ENCODE results near the gene SECTM1. TPM values are rescaled to one million over a fixed set of nuclear protein-coding genes. Genes with fewer than 3 reads are reported as not detected.
A peak's percentile ranks its signal among the peaks of the same experiment; 100 is the strongest.

Gene SECTM1
- total and polyA plus RNA-seq, 9 of the 15 experiments (the other 6 are each of a cell fraction or from before 2014, with no cell fraction given) = 0.11 to 0.46 (median 0.18) TPM; not detected in 6

- TF ChIP-seq STAT5A (IDR thresholded peaks at IDR 0.05; ENCODE audit: borderline replicate concordance, low read length) = 0 out of 2 replicates have a peak, but pooled peaks have one; percentile 11
- TF ChIP-seq FUS (optimal IDR thresholded peaks at IDR 0.05; ENCODE audit: low read depth, low read length) = no peak
- TF ChIP-seq ZFP1 (CRISPR knock-in tag; IDR thresholded peaks at IDR 0.05) = no peak
- TF ChIP-seq TFAP4 (CRISPR knock-in tag; IDR thresholded peaks at IDR 0.05; ENCODE audit: borderline replicate concordance) = peak; percentile 87
- TF ChIP-seq, protein P1, sequence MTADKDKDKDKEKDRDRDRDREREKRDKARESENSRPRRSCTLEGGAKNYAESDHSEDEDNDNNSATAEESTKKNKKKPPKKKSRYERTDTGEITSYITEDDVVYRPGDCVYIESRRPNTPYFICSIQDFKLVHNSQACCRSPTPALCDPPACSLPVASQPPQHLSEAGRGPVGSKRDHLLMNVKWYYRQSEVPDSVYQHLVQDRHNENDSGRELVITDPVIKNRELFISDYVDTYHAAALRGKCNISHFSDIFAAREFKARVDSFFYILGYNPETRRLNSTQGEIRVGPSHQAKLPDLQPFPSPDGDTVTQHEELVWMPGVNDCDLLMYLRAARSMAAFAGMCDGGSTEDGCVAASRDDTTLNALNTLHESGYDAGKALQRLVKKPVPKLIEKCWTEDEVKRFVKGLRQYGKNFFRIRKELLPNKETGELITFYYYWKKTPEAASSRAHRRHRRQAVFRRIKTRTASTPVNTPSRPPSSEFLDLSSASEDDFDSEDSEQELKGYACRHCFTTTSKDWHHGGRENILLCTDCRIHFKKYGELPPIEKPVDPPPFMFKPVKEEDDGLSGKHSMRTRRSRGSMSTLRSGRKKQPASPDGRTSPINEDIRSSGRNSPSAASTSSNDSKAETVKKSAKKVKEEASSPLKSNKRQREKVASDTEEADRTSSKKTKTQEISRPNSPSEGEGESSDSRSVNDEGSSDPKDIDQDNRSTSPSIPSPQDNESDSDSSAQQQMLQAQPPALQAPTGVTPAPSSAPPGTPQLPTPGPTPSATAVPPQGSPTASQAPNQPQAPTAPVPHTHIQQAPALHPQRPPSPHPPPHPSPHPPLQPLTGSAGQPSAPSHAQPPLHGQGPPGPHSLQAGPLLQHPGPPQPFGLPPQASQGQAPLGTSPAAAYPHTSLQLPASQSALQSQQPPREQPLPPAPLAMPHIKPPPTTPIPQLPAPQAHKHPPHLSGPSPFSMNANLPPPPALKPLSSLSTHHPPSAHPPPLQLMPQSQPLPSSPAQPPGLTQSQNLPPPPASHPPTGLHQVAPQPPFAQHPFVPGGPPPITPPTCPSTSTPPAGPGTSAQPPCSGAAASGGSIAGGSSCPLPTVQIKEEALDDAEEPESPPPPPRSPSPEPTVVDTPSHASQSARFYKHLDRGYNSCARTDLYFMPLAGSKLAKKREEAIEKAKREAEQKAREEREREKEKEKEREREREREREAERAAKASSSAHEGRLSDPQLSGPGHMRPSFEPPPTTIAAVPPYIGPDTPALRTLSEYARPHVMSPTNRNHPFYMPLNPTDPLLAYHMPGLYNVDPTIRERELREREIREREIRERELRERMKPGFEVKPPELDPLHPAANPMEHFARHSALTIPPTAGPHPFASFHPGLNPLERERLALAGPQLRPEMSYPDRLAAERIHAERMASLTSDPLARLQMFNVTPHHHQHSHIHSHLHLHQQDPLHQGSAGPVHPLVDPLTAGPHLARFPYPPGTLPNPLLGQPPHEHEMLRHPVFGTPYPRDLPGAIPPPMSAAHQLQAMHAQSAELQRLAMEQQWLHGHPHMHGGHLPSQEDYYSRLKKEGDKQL (CRISPR knock-in tag; IDR thresholded peaks at IDR 0.05; ENCODE audit: borderline replicate concordance) = no peak
- peak; percentile 96 for TF ChIP-seq CTBP1 (IDR thresholded peaks at IDR 0.05; ENCODE audit: borderline replicate concordance)
- no peak for TF ChIP-seq HMGN3 (IDR thresholded peaks at IDR 0.05; ENCODE audit: borderline replicate concordance, extremely low read depth, insufficient read length, low read depth, low read length)
- TF ChIP-seq SOX6 (IDR thresholded peaks at IDR 0.05) = peak; percentile 96
- TF ChIP-seq NONO (IDR thresholded peaks at IDR 0.05; ENCODE audit: low read depth in 2 of 2, low read length in 1 of 2) = 0 out of 4 replicates have a peak, but pooled peaks of 1 of the 2 experiments have one; percentile 69
- TF ChIP-seq ZNF347 (CRISPR knock-in tag; IDR thresholded peaks at IDR 0.05; ENCODE audit: low read depth) = no peak
- no peak for TF ChIP-seq ZNF830 (CRISPR knock-in tag; IDR thresholded peaks at IDR 0.05)
- peak in 1 of 2 experiments; percentile 38; a peak in 1 of 4 replicates for TF ChIP-seq KDM4B (IDR thresholded peaks at IDR 0.05; ENCODE audit: borderline replicate concordance in 2 of 2, low read depth in 1 of 2)
- TF ChIP-seq ZC3H8 (IDR thresholded peaks at IDR 0.05) = no peak
- TF ChIP-seq ATF2 (CRISPR knock-in tag; IDR thresholded peaks at IDR 0.05) = no peak
- no peak for TF ChIP-seq ZKSCAN3 (CRISPR knock-in tag; IDR thresholded peaks at IDR 0.05)
- TF ChIP-seq SRF (CRISPR knock-in tag; IDR thresholded peaks at IDR 0.05) = 0 out of 4 replicates have a peak, but pooled peaks of 1 of the 2 experiments have one; percentile 39
- no peak for TF ChIP-seq KHSRP (IDR thresholded peaks at IDR 0.05)
- TF ChIP-seq ZNF507 (tag; conservative IDR thresholded peaks at IDR 0.05) = no peak
- no peak for TF ChIP-seq CEBPG (CRISPR knock-in tag; IDR thresholded peaks at IDR 0.05)
- no peak for TF ChIP-seq CEBPG (tag; conservative IDR thresholded peaks at IDR 0.05 in 1 of 2, IDR thresholded peaks at IDR 0.05 in 1 of 2)
Measured at GRCh38 chr17:82287868-82288801, 45.4 kb downstream of the SECTM1 start (continued).
